Liver (tissue), 9 donors: Measurements from ENCODE around the gene SNCA. TPM values are rescaled to one million over a fixed set of nuclear protein-coding genes. Genes with fewer than 3 reads are reported as not detected.

Source experiments
- DNase-seq: peaks from one replicate; pipeline ENCODE4 v3.0.0-alpha.2; 2017; ENCODE audit warnings: low spot score
- H3K27ac ChIP-seq, 2 donors: one replicate each; pipeline ENCODE4 v1.7.0; 2013; ENCODE audit warnings: inconsistent platforms in 2 of 2, low read length in 2 of 2, control low read depth in 1 of 2, low read depth in 1 of 2, mild to moderate bottlenecking in 1 of 2
- H3K27me3 ChIP-seq, 4 donors: one replicate each; pipeline versions ENCODE4 v1.6.1 to v1.7.0; 2013; ENCODE audit warnings: low read length in 3 of 4, inconsistent platforms in 1 of 4, mild to moderate bottlenecking in 1 of 4, moderate library complexity in 1 of 4; ENCODE audit not compliant: control insufficient read depth in 4 of 4, insufficient read depth in 4 of 4
- H3K36me3 ChIP-seq, 4 donors: one replicate each; pipeline versions ENCODE4 v1.6.1 to v1.7.0; 2013; ENCODE audit warnings: low read length in 3 of 4, mild to moderate bottlenecking in 3 of 4, low read depth in 1 of 4, moderate library complexity in 1 of 4; ENCODE audit not compliant: control insufficient read depth in 4 of 4, insufficient read depth in 3 of 4
- H3K4me1 ChIP-seq, 4 donors: one replicate each; pipeline versions ENCODE4 v1.6.1 to v1.7.0; 2013; ENCODE audit warnings: low read length in 3 of 4, mild to moderate bottlenecking in 3 of 4, moderate library complexity in 1 of 4; ENCODE audit not compliant: control insufficient read depth in 4 of 4, insufficient read depth in 4 of 4
- H3K4me3 ChIP-seq, 3 donors: one replicate each; pipeline versions ENCODE4 v1.6.1 to v1.7.0; 2013; ENCODE audit warnings: low read length in 3 of 3, control low read depth in 1 of 3, low read depth in 1 of 3, mild to moderate bottlenecking in 1 of 3
- H3K9ac ChIP-seq, 2 donors: one replicate each; pipeline ENCODE4 v1.7.0; 2013; ENCODE audit warnings: low read length in 2 of 2, mild to moderate bottlenecking in 2 of 2, moderate library complexity in 2 of 2, control low read depth in 1 of 2, low read depth in 1 of 2
- H3K9me3 ChIP-seq, 4 donors: one replicate each; pipeline versions ENCODE4 v1.6.1 to v1.7.0; 2013; ENCODE audit warnings: low read length in 3 of 4; ENCODE audit not compliant: control insufficient read depth in 4 of 4
- ATF3 ChIP-seq: IDR thresholded peaks from 2 replicates; pipeline ENCODE4 v1.6.1; 2016; ENCODE audit warnings: antibody characterized with exemption
- EGR1 ChIP-seq, 2 donors: IDR thresholded peaks; 2 replicates each; pipeline ENCODE4 v1.6.1; 2016 to 2018; ENCODE audit warnings: antibody characterized with exemption in 2 of 2, low read depth in 2 of 2
- FOXA1 ChIP-seq: IDR thresholded peaks from 2 replicates; pipeline ENCODE4 v1.6.1; 2016; ENCODE audit warnings: antibody characterized with exemption
- FOXA2 ChIP-seq: IDR thresholded peaks from 2 replicates; pipeline ENCODE4 v1.6.1; 2016; ENCODE audit warnings: antibody characterized with exemption
- GABPA ChIP-seq, 2 donors: IDR thresholded peaks in 1 of 2; conservative IDR thresholded peaks in 1 of 2; 2 replicates each; pipeline ENCODE4 v1.6.1; 2016; ENCODE audit warnings: antibody characterized with exemption in 2 of 2, mild to moderate bottlenecking in 1 of 2, moderate library complexity in 1 of 2
- HNF4A ChIP-seq, 2 donors: conservative IDR thresholded peaks; 2 replicates each; pipeline ENCODE4 v1.6.1; 2016; ENCODE audit warnings: antibody characterized with exemption in 2 of 2, mild to moderate bottlenecking in 2 of 2
- HNF4G ChIP-seq: IDR thresholded peaks from 2 replicates; pipeline ENCODE4 v1.6.1; 2016; ENCODE audit warnings: antibody characterized with exemption
- NR2F2 ChIP-seq: IDR thresholded peaks from 2 replicates; pipeline ENCODE4 v1.6.1; 2016; ENCODE audit warnings: antibody characterized with exemption
- RAD21 ChIP-seq, 2 donors: IDR thresholded peaks; 2 replicates each; pipeline ENCODE4 v1.6.1; 2016; ENCODE audit warnings: antibody characterized with exemption in 2 of 2, mild to moderate bottlenecking in 2 of 2
- RXRA ChIP-seq, 2 donors: IDR thresholded peaks; 2 replicates each; pipeline ENCODE4 v1.6.1; 2017 to 2018; ENCODE audit warnings: antibody characterized with exemption in 2 of 2, mild to moderate bottlenecking in 1 of 2
- SP1 ChIP-seq: IDR thresholded peaks from 2 replicates; pipeline ENCODE4 v1.6.1; 2018; ENCODE audit warnings: antibody characterized with exemption, mild to moderate bottlenecking
- YY1 ChIP-seq: IDR thresholded peaks from 2 replicates; pipeline ENCODE4 v1.6.1; 2016; ENCODE audit warnings: antibody characterized with exemption, mild to moderate bottlenecking
- WGBS: extraction: QIAGEN DNeasy Blood & Tissue Kit; methylation state at CpG from one replicate; pipeline ENCODE4 v1.1.7; 2013; 5-methylcytosine and 5-hydroxymethylcytosine counted together
- polyA plus RNA-seq, 2 donors: library from polyadenylated mRNA; stranded (reverse) in 1 of 2; unstranded in 1 of 2; fragments of 200-250 nt in 1 of 2; fragments of >200 nt in 1 of 2; fragmentation: Nextera tagmentation in 1 of 2; extraction: Ambion mirVana in 1 of 2; gene quantifications; one replicate each; pipeline versions ENCODE4 v1.2.1 to v1.2.3, GENCODE V29; 2013 to 2015
- total RNA-seq, 2 donors: library from RNA; depleted of rRNA; stranded (reverse); fragments of >200 nt; gene quantifications; one replicate each; pipeline ENCODE4 v1.2.3, GENCODE V29; 2014
- TF ChIP-seq, protein P1 (sequence below): IDR thresholded peaks from 2 replicates; pipeline ENCODE4 v1.6.1; 2016; ENCODE audit warnings: antibody characterized with exemption
- TF ChIP-seq, protein P2 (sequence below): fragments of 150-350 bp; IDR thresholded peaks from 2 replicates; pipeline ENCODE4 v1.5.1; 2017; ENCODE audit warnings: improper control_type of control experiment, low read depth, low read length; ENCODE audit not compliant: missing input control
- TF ChIP-seq, protein P3 (sequence below): IDR thresholded peaks from 2 replicates; pipeline ENCODE4 v1.6.1; 2016; ENCODE audit warnings: antibody characterized with exemption
- donor health status: healthy.
- donor health status: healthy.
- donor health status: healthy.
- donor health status: healthy.
- donor health status: healthy.

SNCA gene
- total and polyA plus RNA-seq, 4 donors: 0.44 to 292 (median 0.70) TPM

- no peak overlapping the region for H3K27ac ChIP-seq
- DNase-seq: no peak
- no peaks in the 10 kb centered on the region for H3K4me1 ChIP-seq
- peaks cover 0 to 3% (median 0%) of the 10 kb centered on the region in 4 donors for H3K9me3 ChIP-seq
- H3K27me3 ChIP-seq: peaks cover 0 to 2% (median 0%) of the 10 kb centered on the region in 4 donors
- TF ChIP-seq NR2F2: no peak
- TF ChIP-seq GABPA (IDR thresholded peaks at IDR 0.05 in 1 of 2, conservative IDR thresholded peaks at IDR 0.05 in 1 of 2): no peak
- TF ChIP-seq, protein P1, sequence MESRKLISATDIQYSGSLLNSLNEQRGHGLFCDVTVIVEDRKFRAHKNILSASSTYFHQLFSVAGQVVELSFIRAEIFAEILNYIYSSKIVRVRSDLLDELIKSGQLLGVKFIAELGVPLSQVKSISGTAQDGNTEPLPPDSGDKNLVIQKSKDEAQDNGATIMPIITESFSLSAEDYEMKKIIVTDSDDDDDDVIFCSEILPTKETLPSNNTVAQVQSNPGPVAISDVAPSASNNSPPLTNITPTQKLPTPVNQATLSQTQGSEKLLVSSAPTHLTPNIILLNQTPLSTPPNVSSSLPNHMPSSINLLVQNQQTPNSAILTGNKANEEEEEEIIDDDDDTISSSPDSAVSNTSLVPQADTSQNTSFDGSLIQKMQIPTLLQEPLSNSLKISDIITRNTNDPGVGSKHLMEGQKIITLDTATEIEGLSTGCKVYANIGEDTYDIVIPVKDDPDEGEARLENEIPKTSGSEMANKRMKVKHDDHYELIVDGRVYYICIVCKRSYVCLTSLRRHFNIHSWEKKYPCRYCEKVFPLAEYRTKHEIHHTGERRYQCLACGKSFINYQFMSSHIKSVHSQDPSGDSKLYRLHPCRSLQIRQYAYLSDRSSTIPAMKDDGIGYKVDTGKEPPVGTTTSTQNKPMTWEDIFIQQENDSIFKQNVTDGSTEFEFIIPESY: no peak
- no peak for TF ChIP-seq RAD21 (IDR thresholded peaks at IDR 0.05)
- no peak for TF ChIP-seq RXRA (IDR thresholded peaks at IDR 0.05)
- no peak for TF ChIP-seq SP1
- no peak for TF ChIP-seq HNF4G
- TF ChIP-seq, protein P2, sequence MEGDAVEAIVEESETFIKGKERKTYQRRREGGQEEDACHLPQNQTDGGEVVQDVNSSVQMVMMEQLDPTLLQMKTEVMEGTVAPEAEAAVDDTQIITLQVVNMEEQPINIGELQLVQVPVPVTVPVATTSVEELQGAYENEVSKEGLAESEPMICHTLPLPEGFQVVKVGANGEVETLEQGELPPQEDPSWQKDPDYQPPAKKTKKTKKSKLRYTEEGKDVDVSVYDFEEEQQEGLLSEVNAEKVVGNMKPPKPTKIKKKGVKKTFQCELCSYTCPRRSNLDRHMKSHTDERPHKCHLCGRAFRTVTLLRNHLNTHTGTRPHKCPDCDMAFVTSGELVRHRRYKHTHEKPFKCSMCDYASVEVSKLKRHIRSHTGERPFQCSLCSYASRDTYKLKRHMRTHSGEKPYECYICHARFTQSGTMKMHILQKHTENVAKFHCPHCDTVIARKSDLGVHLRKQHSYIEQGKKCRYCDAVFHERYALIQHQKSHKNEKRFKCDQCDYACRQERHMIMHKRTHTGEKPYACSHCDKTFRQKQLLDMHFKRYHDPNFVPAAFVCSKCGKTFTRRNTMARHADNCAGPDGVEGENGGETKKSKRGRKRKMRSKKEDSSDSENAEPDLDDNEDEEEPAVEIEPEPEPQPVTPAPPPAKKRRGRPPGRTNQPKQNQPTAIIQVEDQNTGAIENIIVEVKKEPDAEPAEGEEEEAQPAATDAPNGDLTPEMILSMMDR: no peak
- no peak overlapping the region for H3K9ac ChIP-seq
- WGBS: 20% methylated on average over 2 of the region's 2 CpGs
- no peak overlapping the region for H3K4me3 ChIP-seq
- no peaks in the 10 kb centered on the region for H3K36me3 ChIP-seq
These were observed 128.0 kb downstream of the SNCA start for GRCh38 chr4:89708903-89709421.

- DNase-seq: no peak
- Histone ChIP-seq H3K4me3 (no peak overlapping the region), H3K27me3 (peaks cover 0 to 2% (median 0%) of the 10 kb centered on the region in 4 donors), H3K9ac (no peak overlapping the region), H3K27ac (no peak overlapping the region), H3K4me1 (no peaks in the 10 kb centered on the region), H3K9me3 (peaks cover 0 to 3% (median 0%) of the 10 kb centered on the region in 4 donors), H3K36me3 (no peaks in the 10 kb centered on the region)
- WGBS: 77% methylated on average over 5 of the region's 5 CpGs
- no peak for TF ChIP-seq YY1
- TF ChIP-seq, protein P1: no peak
- no peak for TF ChIP-seq HNF4A (conservative IDR thresholded peaks at IDR 0.05)
- TF ChIP-seq FOXA2: no peak
- no peak for TF ChIP-seq EGR1 (IDR thresholded peaks at IDR 0.05; ENCODE audit: low read depth in 2 of 2)
- TF ChIP-seq HNF4G: no peak
- TF ChIP-seq FOXA1: no peak
- no peak for TF ChIP-seq NR2F2
- TF ChIP-seq ATF3: no peak
- no peak for TF ChIP-seq RXRA (IDR thresholded peaks at IDR 0.05)
- TF ChIP-seq, protein P3, sequence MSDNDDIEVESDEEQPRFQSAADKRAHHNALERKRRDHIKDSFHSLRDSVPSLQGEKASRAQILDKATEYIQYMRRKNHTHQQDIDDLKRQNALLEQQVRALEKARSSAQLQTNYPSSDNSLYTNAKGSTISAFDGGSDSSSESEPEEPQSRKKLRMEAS: no peak
- TF ChIP-seq, protein P2: no peak
These were observed 129.5 kb downstream of the SNCA start for GRCh38 chr4:89707467-89707866.
